ENCODE measurements around the gene CTIF.

DNA sequence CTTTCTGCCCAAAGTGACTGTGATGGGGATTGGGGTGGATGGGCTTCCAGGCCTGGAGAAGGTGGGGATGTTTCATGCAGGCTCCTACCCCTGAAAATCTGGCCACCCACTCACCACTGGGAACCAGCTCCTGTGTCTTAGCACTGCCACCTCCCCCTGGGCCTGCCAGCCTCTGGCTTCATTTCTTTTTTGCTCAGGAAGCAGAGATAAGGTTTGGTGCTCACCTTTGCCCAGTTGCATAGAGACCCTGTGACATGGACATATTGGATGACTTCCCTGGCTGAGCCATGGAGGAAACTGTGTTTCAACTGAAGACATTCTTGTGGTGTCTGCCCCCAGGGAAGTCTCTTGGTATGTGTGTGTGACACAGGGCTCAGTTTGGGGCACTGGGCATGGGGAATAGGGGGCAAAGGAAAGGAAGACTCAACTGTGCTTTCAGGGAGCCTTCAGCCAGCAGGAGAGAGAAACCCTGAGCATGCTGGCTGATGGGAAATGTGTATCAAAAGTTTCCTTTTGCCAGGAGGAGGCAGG, 16.7 kb downstream of the CTIF start:
- TF ChIP-seq, protein P1, sequence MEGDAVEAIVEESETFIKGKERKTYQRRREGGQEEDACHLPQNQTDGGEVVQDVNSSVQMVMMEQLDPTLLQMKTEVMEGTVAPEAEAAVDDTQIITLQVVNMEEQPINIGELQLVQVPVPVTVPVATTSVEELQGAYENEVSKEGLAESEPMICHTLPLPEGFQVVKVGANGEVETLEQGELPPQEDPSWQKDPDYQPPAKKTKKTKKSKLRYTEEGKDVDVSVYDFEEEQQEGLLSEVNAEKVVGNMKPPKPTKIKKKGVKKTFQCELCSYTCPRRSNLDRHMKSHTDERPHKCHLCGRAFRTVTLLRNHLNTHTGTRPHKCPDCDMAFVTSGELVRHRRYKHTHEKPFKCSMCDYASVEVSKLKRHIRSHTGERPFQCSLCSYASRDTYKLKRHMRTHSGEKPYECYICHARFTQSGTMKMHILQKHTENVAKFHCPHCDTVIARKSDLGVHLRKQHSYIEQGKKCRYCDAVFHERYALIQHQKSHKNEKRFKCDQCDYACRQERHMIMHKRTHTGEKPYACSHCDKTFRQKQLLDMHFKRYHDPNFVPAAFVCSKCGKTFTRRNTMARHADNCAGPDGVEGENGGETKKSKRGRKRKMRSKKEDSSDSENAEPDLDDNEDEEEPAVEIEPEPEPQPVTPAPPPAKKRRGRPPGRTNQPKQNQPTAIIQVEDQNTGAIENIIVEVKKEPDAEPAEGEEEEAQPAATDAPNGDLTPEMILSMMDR (IDR thresholded peaks at IDR 0.05 in 8 of 11, conservative IDR thresholded peaks at IDR 0.05 in 3 of 11), result no peak
- no peak for TF ChIP-seq POLR2A (IDR thresholded peaks at IDR 0.05)
- no peak for TF ChIP-seq POLR2AphosphoS5 (IDR thresholded peaks at IDR 0.05)
